GM23338 (cell line): ENCODE results near the gene ORAI1.

ENCODE experiments used
- CREB1 ChIP-seq: fragments of 250-450 bp; sonication (Bioruptor Pico); IDR thresholded peaks from 2 replicates; pipeline ENCODE4 v1.5.0; 2020; ENCODE audit warnings: low read depth, mild to moderate bottlenecking, moderate library complexity
- CTCF ChIP-seq, 2 experiments: fragments of 200-600 bp in 1 of 2; sonication (generic) in 1 of 2; conservative IDR thresholded peaks; 2 replicates each; pipeline versions ENCODE4 v1.5.1 to v1.6.1; 2016 to 2017; ENCODE audit warnings: antibody characterized with exemption in 2 of 2, low read depth in 2 of 2, mild to moderate bottlenecking in 2 of 2, moderate library complexity in 1 of 2
- EZH2 ChIP-seq: fragments of 200-600 bp; sonication (generic); IDR thresholded peaks from one replicate; pipeline ENCODE4 v1.8.0; 2017; ENCODE audit warnings: antibody characterized with exemption, mild to moderate bottlenecking, low read depth; ENCODE audit not compliant: unreplicated experiment
- EZH2phosphoT487 ChIP-seq: fragments of 200-600 bp; sonication (generic); IDR thresholded peaks from one replicate; pipeline ENCODE4 v1.8.1; 2018; ENCODE audit warnings: antibody characterized with exemption; ENCODE audit not compliant: unreplicated experiment
- NANOG ChIP-seq: IDR thresholded peaks from 2 replicates; pipeline ENCODE4 v1.6.1; 2016; ENCODE audit warnings: antibody characterized with exemption, borderline replicate concordance
- POLR2AphosphoS5 ChIP-seq: IDR thresholded peaks from 2 replicates; pipeline ENCODE4 v1.6.1; 2016; ENCODE audit warnings: antibody characterized with exemption, low read depth
- REST ChIP-seq: IDR thresholded peaks from one replicate; pipeline ENCODE4 v1.6.1; 2018; ENCODE audit warnings: antibody characterized with exemption; ENCODE audit not compliant: unreplicated experiment
- ZNF114 ChIP-seq: fragments of 250-450 bp; sonication (Bioruptor Pico); IDR thresholded peaks from 2 replicates; pipeline ENCODE4 v1.5.0; 2020; ENCODE audit warnings: mild to moderate bottlenecking, moderate library complexity

GRCh38 chr12:121673013-121673511 is 46.7 kb downstream of the ORAI1 start:
- TF ChIP-seq CTCF (conservative IDR thresholded peaks at IDR 0.05; ENCODE audit: low read depth in 2 of 2): no peak
- TF ChIP-seq ZNF114: no peak
- TF ChIP-seq EZH2: no peak
- no peak for TF ChIP-seq REST
- TF ChIP-seq POLR2AphosphoS5: no peak
- no peak for TF ChIP-seq EZH2phosphoT487
- no peak for TF ChIP-seq CREB1
- no peak for TF ChIP-seq NANOG
